Skeletal muscle tissue (tissue), 4 donors: ENCODE data around the gene ACP1. TPM values are rescaled to one million over a fixed set of nuclear protein-coding genes. Genes with fewer than 3 reads are reported as not detected.

Source experiments
- H3K27ac ChIP-seq: one replicate; pipeline ENCODE4 v1.7.0; 2013; ENCODE audit warnings: mild to moderate bottlenecking, low read depth, low read length, inconsistent platforms
- H3K27me3 ChIP-seq, 3 donors: one replicate each; pipeline ENCODE4 v1.7.0; 2013; ENCODE audit warnings: low read length in 3 of 3; ENCODE audit not compliant: control insufficient read depth in 3 of 3, insufficient read depth in 3 of 3
- H3K36me3 ChIP-seq, 3 donors: one replicate each; pipeline ENCODE4 v1.7.0; 2013; ENCODE audit warnings: low read length in 3 of 3; ENCODE audit not compliant: control insufficient read depth in 3 of 3, insufficient read depth in 3 of 3
- H3K4me1 ChIP-seq, 3 donors: one replicate each; pipeline ENCODE4 v1.7.0; 2013; ENCODE audit warnings: low read length in 3 of 3, mild to moderate bottlenecking in 3 of 3; ENCODE audit not compliant: control insufficient read depth in 3 of 3, insufficient read depth in 3 of 3
- H3K4me3 ChIP-seq, 3 donors: one replicate each; pipeline ENCODE4 v1.7.0; 2013; ENCODE audit warnings: low read length in 3 of 3
- H3K9ac ChIP-seq, 3 donors: one replicate each; pipeline ENCODE4 v1.7.0; 2013; ENCODE audit warnings: low read length in 3 of 3, mild to moderate bottlenecking in 3 of 3, moderate library complexity in 2 of 3, low read depth in 1 of 3
- H3K9me3 ChIP-seq, 3 donors: one replicate each; pipeline ENCODE4 v1.7.0; 2013; ENCODE audit warnings: low read length in 3 of 3; ENCODE audit not compliant: control insufficient read depth in 3 of 3
- total RNA-seq: library from RNA; depleted of rRNA; stranded (reverse); fragments of >200 nt; gene quantifications from one replicate; pipeline ENCODE4 v1.2.3, GENCODE V29; 2014
- donor health status: Osteomylitis.

ACP1 gene
- total RNA-seq, 1 donor from 2014 or later, result 77.8 TPM

DNA sequence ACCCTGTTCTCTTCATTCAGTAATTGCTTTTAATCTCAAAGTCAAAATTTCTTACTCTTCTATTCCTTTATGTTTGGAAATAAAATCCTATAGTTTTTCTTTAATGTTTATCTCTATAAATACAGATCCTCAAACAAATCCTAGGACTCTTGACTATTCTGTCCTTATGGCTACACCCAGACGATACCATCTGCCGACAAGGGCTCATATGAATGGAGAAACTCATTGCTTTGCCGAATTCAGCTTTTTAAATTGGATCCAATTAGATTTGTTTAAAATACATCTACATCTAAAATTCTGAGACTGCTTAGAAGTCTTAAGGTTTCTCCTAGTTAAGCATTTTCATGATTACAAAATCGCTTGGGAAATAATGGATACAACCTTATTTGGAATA, 14.2 kb downstream of the ACP1 start:
- H3K36me3 ChIP-seq, result peaks cover 21 to 51% (median 48%) of the 10 kb centered on the region in 3 donors
- no peak overlapping the region for H3K9ac ChIP-seq

DNA sequence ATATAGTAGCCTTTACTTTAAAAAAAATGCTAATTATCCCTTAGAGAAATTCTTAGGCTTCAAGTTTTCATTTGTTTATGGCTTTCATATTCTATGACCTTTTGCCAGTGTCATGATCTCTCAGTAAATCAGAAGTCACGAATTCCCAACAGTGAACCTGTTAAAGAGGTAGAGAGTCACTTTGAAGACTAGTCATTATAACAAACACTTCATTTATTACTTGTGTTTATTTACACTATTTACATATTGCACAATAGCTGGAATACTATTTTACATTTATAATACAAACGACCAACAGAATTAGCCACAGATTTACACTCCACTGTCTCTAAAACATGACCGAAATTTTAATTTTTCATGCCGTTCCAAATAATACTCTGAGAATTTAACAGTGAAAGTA, 14.6 kb downstream of the ACP1 start:
- Histone ChIP-seq H3K4me3 (no peak overlapping the region), H3K27me3 (no peaks in the 10 kb centered on the region), H3K9ac (no peak overlapping the region), H3K27ac (no peak overlapping the region), H3K4me1 (no peaks in the 10 kb centered on the region), H3K36me3 (peaks cover 21 to 51% (median 48%) of the 10 kb centered on the region in 3 donors), H3K9me3 (no peaks in the 10 kb centered on the region)

More for the DNA sequence above, 14.2 kb downstream of the ACP1 start:
- H3K4me3 ChIP-seq, result no peak overlapping the region
- no peaks in the 10 kb centered on the region for H3K4me1 ChIP-seq
- no peaks in the 10 kb centered on the region for H3K9me3 ChIP-seq
- H3K27me3 ChIP-seq, result no peaks in the 10 kb centered on the region
- H3K27ac ChIP-seq, result no peak overlapping the region

GRCh38 chr2:279956-280649, 15.4 kb downstream of the ACP1 start:
- Histone ChIP-seq H3K36me3 (peaks cover 21 to 51% (median 48%) of the 10 kb centered on the region in 3 donors), H3K27ac (no peak overlapping the region), H3K4me1 (peaks cover 0 to 3% (median 0%) of the 10 kb centered on the region in 3 donors), H3K27me3 (peaks cover 0 to 5% (median 3%) of the 10 kb centered on the region in 3 donors), H3K9ac (no peak overlapping the region), H3K9me3 (no peaks in the 10 kb centered on the region), H3K4me3 (no peak overlapping the region)

GRCh38 chr2:280650-281110, 15.9 kb downstream of the ACP1 start:
- no peak overlapping the region for H3K4me3 ChIP-seq
- H3K9me3 ChIP-seq, result no peaks in the 10 kb centered on the region
- peaks cover 2 to 7% (median 3%) of the 10 kb centered on the region in 3 donors for H3K27me3 ChIP-seq
- no peak overlapping the region for H3K27ac ChIP-seq
- peaks cover 21 to 49% (median 45%) of the 10 kb centered on the region in 3 donors for H3K36me3 ChIP-seq
- no peak overlapping the region for H3K9ac ChIP-seq
- H3K4me1 ChIP-seq, result peaks cover 0 to 3% (median 0%) of the 10 kb centered on the region in 3 donors

DNA sequence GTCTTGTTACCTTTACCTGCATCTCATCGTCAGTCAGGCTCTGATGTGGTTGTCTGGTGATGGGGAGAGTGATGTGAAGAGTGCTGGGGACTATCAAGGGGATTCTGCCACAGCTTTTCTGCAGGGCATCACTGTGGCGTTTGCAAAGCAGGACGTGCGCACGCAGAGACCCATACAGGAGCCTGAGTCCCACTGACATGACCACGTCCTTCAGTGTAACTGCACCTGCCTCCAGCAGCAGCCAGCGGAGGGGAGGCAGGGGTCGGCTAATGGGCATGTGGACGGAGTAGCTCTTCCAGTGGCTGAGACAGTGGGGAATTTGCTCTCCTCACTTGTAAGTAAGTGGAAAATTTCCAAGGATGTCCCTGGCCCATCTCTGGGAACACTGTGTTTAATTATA, 16.6 kb downstream of the ACP1 start:
- no peak overlapping the region for H3K27ac ChIP-seq
- no peaks in the 10 kb centered on the region for H3K9me3 ChIP-seq
- H3K4me1 ChIP-seq, result peaks cover 0 to 3% (median 0%) of the 10 kb centered on the region in 3 donors
- no peak overlapping the region for H3K4me3 ChIP-seq
- peaks cover 3 to 13% (median 9%) of the 10 kb centered on the region in 3 donors for H3K27me3 ChIP-seq
- no peak overlapping the region for H3K9ac ChIP-seq
- H3K36me3 ChIP-seq, result peaks cover 17 to 43% (median 40%) of the 10 kb centered on the region in 3 donors

- Histone ChIP-seq H3K4me3 (no peak overlapping the region), H3K4me1 (peaks cover 4 to 10% (median 5%) of the 10 kb centered on the region in 3 donors), H3K9ac (no peak overlapping the region), H3K27me3 (peaks cover 9 to 20% (median 18%) of the 10 kb centered on the region in 3 donors), H3K9me3 (no peaks in the 10 kb centered on the region), H3K27ac (no peak overlapping the region), H3K36me3 (peaks cover 10 to 34% (median 29%) of the 10 kb centered on the region in 3 donors)
Observed at GRCh38 chr2:282371-283263, 17.9 kb downstream of the ACP1 start.

- Histone ChIP-seq H3K27me3 (peaks cover 17 to 24% (median 23%) of the 10 kb centered on the region in 3 donors), H3K9me3 (no peaks in the 10 kb centered on the region), H3K4me3 (no peak overlapping the region), H3K27ac (no peak overlapping the region), H3K9ac (no peak overlapping the region), H3K4me1 (peaks cover 4 to 12% (median 7%) of the 10 kb centered on the region in 3 donors), H3K36me3 (peaks cover 4 to 21% (median 20%) of the 10 kb centered on the region in 3 donors)
Observed at GRCh38 chr2:283996-284794, 19.4 kb downstream of the ACP1 start.

DNA sequence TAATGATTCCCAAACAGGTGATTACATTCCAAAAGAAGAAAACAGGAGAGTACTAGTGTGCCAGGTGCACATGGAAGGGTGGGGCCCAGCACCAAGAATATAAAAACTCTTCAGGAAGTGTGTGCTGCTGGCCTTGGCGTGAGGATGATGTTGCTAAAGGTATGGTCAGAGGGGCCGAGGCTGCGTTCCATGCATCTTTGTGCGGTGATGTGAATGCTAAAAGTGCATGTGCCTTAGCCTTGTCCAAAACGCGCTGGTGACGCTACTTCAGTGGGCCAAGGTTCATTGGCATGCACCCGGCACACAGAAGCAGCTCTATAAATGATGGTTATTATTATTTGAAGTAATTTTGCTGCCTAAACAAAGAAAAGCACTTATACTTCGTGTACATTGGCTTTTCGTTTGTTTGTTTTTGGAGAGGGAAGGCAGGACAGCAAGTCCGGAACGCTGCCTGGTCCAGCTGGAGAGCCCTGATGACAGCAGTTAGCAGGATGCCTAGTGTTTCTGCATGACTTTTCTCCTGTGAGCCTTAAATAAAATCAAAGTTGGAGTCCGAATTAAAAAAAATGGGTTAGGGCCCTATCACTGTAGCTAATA, 20.2 kb downstream of the ACP1 start:
- Histone ChIP-seq H3K9ac (no peak overlapping the region), H3K36me3 (peaks cover 4 to 18% (median 13%) of the 10 kb centered on the region in 3 donors), H3K4me3 (no peak overlapping the region)

DNA sequence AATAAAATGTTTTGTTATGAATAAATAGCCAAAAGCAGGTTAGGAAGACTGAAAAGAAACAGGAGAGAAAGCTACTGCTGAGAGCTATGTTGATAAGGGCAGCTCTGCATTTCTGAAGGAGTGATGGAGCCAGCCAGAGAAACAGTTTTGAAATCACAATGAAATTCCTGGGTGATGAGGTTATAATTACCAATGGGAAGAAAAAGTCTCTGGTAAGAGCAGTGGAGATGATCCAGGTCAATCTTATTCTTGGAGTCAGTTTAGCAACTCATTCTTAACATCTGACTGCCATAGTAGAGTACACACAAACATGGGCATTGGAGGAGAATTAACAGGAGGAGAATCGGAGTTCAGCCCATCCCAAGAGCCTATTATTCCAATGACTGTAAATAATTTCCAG, 20.8 kb downstream of the ACP1 start:
- Histone ChIP-seq H3K4me1 (peaks cover 10 to 18% (median 17%) of the 10 kb centered on the region in 3 donors), H3K4me3 (no peak overlapping the region), H3K27ac (no peak overlapping the region), H3K27me3 (peaks cover 25 to 33% (median 31%) of the 10 kb centered on the region in 3 donors), H3K9me3 (no peaks in the 10 kb centered on the region), H3K9ac (no peak overlapping the region), H3K36me3 (peaks cover 4 to 14% (median 8%) of the 10 kb centered on the region in 3 donors)

More for the DNA sequence above, 20.2 kb downstream of the ACP1 start:
- H3K9me3 ChIP-seq, result no peaks in the 10 kb centered on the region
- peaks cover 23 to 31% (median 31%) of the 10 kb centered on the region in 3 donors for H3K27me3 ChIP-seq
- H3K27ac ChIP-seq, result no peak overlapping the region
- peaks cover 10 to 18% (median 15%) of the 10 kb centered on the region in 3 donors for H3K4me1 ChIP-seq
